Activated naive CD4-positive, alpha-beta T cell treated with anti-CD3 and anti-CD28 coated beads for 36 hours (primary cell): ENCODE data around the gene RNF215. TPM values are rescaled to one million over a fixed set of nuclear protein-coding genes. Genes with fewer than 3 reads are reported as not detected.
"Not testable (repeated sequence)": the region's sequence is repeated elsewhere in the genome, so short reads cannot be mapped to it uniquely, and the experiment has no call there.

ENCODE experiments used
- CTCF ChIA-PET: fragments of 350-600 bp; sonication (Branson Sonifier 250); formaldehyde crosslinking; loops from one replicate; lab custom pipeline; 2021; ENCODE audit warnings: antibody characterized with exemption; lab: Charles Lee
- DNase-seq: peaks from one replicate; pipeline ENCODE4 v3.0.0-alpha.2; 2020
- H3K27ac Mint-ChIP-seq: one replicate; pipeline ENCODE4 v1.8.0; 2021; ENCODE audit warnings: mild to moderate bottlenecking, mixed read lengths
- H3K27me3 Mint-ChIP-seq: one replicate; pipeline ENCODE4 v1.8.0; 2021; ENCODE audit warnings: low read depth, mixed read lengths
- H3K36me3 Mint-ChIP-seq: one replicate; pipeline ENCODE4 v1.8.0; 2021; ENCODE audit warnings: low read depth, mixed read lengths
- H3K4me1 Mint-ChIP-seq: one replicate; pipeline ENCODE4 v1.8.0; 2021; ENCODE audit warnings: low read depth, mixed read lengths
- H3K4me3 Mint-ChIP-seq: one replicate; pipeline ENCODE4 v1.8.0; 2021; ENCODE audit warnings: mild to moderate bottlenecking, moderate library complexity, mixed read lengths
- H3K9me3 Mint-ChIP-seq: one replicate; pipeline ENCODE4 v1.8.0; 2021; ENCODE audit warnings: mixed read lengths
- intact Hi-C: fragments of 100-400 bp; cut with micrococcal nuclease; formaldehyde crosslinking; loops from one replicate; pipeline ENCODE4 v1.15.1; 2023
- total RNA-seq, 2 experiments: library from RNA; stranded (reverse); gene quantifications; one replicate each; pipeline ENCODE4 v1.2.3, GENCODE V29; 2021

Gene RNF215
- total RNA-seq, 2 experiments from 2014 or later, result 2.8 to 3.9 TPM

GRCh38 chr22:30402766-30403104 is 15.5 kb upstream of the RNF215 start:
- DNase-seq, intact Hi-C loops, H3K9me3 Mint-ChIP-seq, H3K36me3 Mint-ChIP-seq, H3K27ac Mint-ChIP-seq, H3K4me3 Mint-ChIP-seq, H3K27me3 Mint-ChIP-seq: not testable (repeated sequence)
- H3K4me1 Mint-ChIP-seq, result peaks cover 17% of the 10 kb centered on the region
- CTCF ChIA-PET, result interaction anchor here (0.6 to 2.2 kb wide), 3 partner anchors 12 to 583 kb away, joined by 3 to 7 read pairs (median 5); no protein-coding TSS in a partner anchor

GRCh38 chr22:30402028-30402765 is 15.0 kb upstream of the RNF215 start:
- H3K27me3 Mint-ChIP-seq, result no peaks in the 10 kb centered on the region
- DNase-seq, result no peak
- intact Hi-C loops, result no loop called here
- CTCF ChIA-PET, result interaction anchor here (0.6 to 2.2 kb wide), 4 partner anchors 12 to 582 kb away, joined by 3 to 7 read pairs (median 4); no protein-coding TSS in a partner anchor
- H3K4me3 Mint-ChIP-seq, result no peak overlapping the region
- peaks cover 20% of the 10 kb centered on the region for H3K4me1 Mint-ChIP-seq
- H3K27ac Mint-ChIP-seq, result no peak overlapping the region
- no peaks in the 10 kb centered on the region for H3K36me3 Mint-ChIP-seq
- H3K9me3 Mint-ChIP-seq, result no peaks in the 10 kb centered on the region

- CTCF ChIA-PET, result interaction anchor here (2.2 kb wide), 1 partner anchor 10 kb away, joined by 7 read pairs; no protein-coding TSS in a partner anchor
- H3K27ac Mint-ChIP-seq, intact Hi-C loops, H3K27me3 Mint-ChIP-seq, DNase-seq, H3K4me3 Mint-ChIP-seq, H3K36me3 Mint-ChIP-seq, H3K9me3 Mint-ChIP-seq: not testable (repeated sequence)
- H3K4me1 Mint-ChIP-seq, result peaks cover 28% of the 10 kb centered on the region
Measured at GRCh38 chr22:30401024-30401423, 13.8 kb upstream of the RNF215 start.

GRCh38 chr22:30400159-30400558 is 12.9 kb upstream of the RNF215 start:
- Mint-ChIP-seq H3K27ac (no peak overlapping the region), H3K4me1 (peaks cover 32% of the 10 kb centered on the region), H3K27me3 (no peaks in the 10 kb centered on the region), H3K36me3 (no peaks in the 10 kb centered on the region), H3K4me3 (no peak overlapping the region), H3K9me3 (no peaks in the 10 kb centered on the region)
- intact Hi-C loops, result no loop called here
- DNase-seq, result no peak
- CTCF ChIA-PET, result interaction anchor here (2.6 kb wide), 1 partner anchor 112 kb away, joined by 11 read pairs; no protein-coding TSS in a partner anchor

- no peaks in the 10 kb centered on the region for H3K36me3 Mint-ChIP-seq
- peaks cover 32% of the 10 kb centered on the region for H3K4me1 Mint-ChIP-seq
- no peaks in the 10 kb centered on the region for H3K9me3 Mint-ChIP-seq
- H3K4me3 Mint-ChIP-seq, result no peak overlapping the region
- H3K27me3 Mint-ChIP-seq, result no peaks in the 10 kb centered on the region
- DNase-seq, result no peak
- intact Hi-C loops, result no loop called here
- CTCF ChIA-PET, result interaction anchor here (0.9 to 4.2 kb wide), 3 partner anchors 18 to 112 kb away, joined by 3 to 43 read pairs (median 11); partner anchors contain the start of gene MTFP1
- H3K27ac Mint-ChIP-seq, result no peak overlapping the region
Measured at GRCh38 chr22:30399718-30400117, 12.5 kb upstream of the RNF215 start.

GRCh38 chr22:30398685-30399680 is 11.8 kb upstream of the RNF215 start:
- H3K4me1 Mint-ChIP-seq, result peaks cover 32% of the 10 kb centered on the region
- H3K36me3 Mint-ChIP-seq, result no peaks in the 10 kb centered on the region
- CTCF ChIA-PET, result interaction anchor here (0.6 to 4.2 kb wide), 7 partner anchors 10 to 113 kb away, joined by 3 to 43 read pairs (median 4); partner anchors contain the start of gene MTFP1
- H3K4me3 Mint-ChIP-seq, result peak overlapping the region; percentile 39
- intact Hi-C loops, result no loop called here
- H3K9me3 Mint-ChIP-seq, result no peaks in the 10 kb centered on the region
- H3K27me3 Mint-ChIP-seq, result no peaks in the 10 kb centered on the region
- H3K27ac Mint-ChIP-seq, result no peak overlapping the region
- DNase-seq, result peak; percentile 28

GRCh38 chr22:30397656-30398635 is 10.7 kb upstream of the RNF215 start:
- no peak for DNase-seq
- H3K9me3 Mint-ChIP-seq, result no peaks in the 10 kb centered on the region
- intact Hi-C loops, result no loop called here
- no peaks in the 10 kb centered on the region for H3K36me3 Mint-ChIP-seq
- H3K27me3 Mint-ChIP-seq, result no peaks in the 10 kb centered on the region
- CTCF ChIA-PET, result interaction anchor here (1.0 to 4.2 kb wide), 10 partner anchors 8 to 194 kb away, joined by 3 to 43 read pairs (median 5); partner anchors contain the start of genes MTFP1 and PES1
- peaks cover 36% of the 10 kb centered on the region for H3K4me1 Mint-ChIP-seq
- no peak overlapping the region for H3K27ac Mint-ChIP-seq
- peak overlapping the region; percentile 87 for H3K4me3 Mint-ChIP-seq

- H3K36me3 Mint-ChIP-seq, result no peaks in the 10 kb centered on the region
- H3K9me3 Mint-ChIP-seq, result no peaks in the 10 kb centered on the region
- H3K4me1 Mint-ChIP-seq, result peaks cover 43% of the 10 kb centered on the region
- no peaks in the 10 kb centered on the region for H3K27me3 Mint-ChIP-seq
- H3K27ac Mint-ChIP-seq, result no peak within 1 kb of the TSS
- H3K4me3 Mint-ChIP-seq, result peak within 1 kb of the TSS; percentile 87
- CTCF ChIA-PET, result interaction anchor here (1.0 to 4.2 kb wide), 11 partner anchors 9 to 194 kb away, joined by 3 to 43 read pairs (median 4); partner anchors contain the start of genes CASTOR1, MTFP1 and PES1
- intact Hi-C loops, result loop anchor here (1.0 kb wide), 1 partner anchor 29 kb away; no protein-coding TSS in a partner anchor
- peak; percentile 73 for DNase-seq
Measured at GRCh38 chr22:30396871-30397655, 9.9 kb upstream of the RNF215 start, which contains the start of gene SEC14L2. Gene SEC14L2, plus strand, starts transcription at chr22:30397018. Its CDS starts 99 bp downstream, at chr22:30397117.

- no peaks in the 10 kb centered on the region for H3K36me3 Mint-ChIP-seq
- H3K4me3 Mint-ChIP-seq, result no peak overlapping the region
- DNase-seq, result no peak
- peaks cover 44% of the 10 kb centered on the region for H3K4me1 Mint-ChIP-seq
- H3K27me3 Mint-ChIP-seq, result no peaks in the 10 kb centered on the region
- CTCF ChIA-PET, result interaction anchor here (0.7 to 7.5 kb wide), 4 partner anchors 11 to 106 kb away, joined by 3 to 73 read pairs (median 12); partner anchors contain the start of gene CASTOR1
- no peaks in the 10 kb centered on the region for H3K9me3 Mint-ChIP-seq
- intact Hi-C loops, result no loop called here
- H3K27ac Mint-ChIP-seq, result no peak overlapping the region
Measured at GRCh38 chr22:30393885-30394284, 6.7 kb upstream of the RNF215 start.

- intact Hi-C loops, result no loop called here
- peaks cover 38% of the 10 kb centered on the region for H3K4me1 Mint-ChIP-seq
- H3K27ac Mint-ChIP-seq, result no peak overlapping the region
- H3K36me3 Mint-ChIP-seq, result no peaks in the 10 kb centered on the region
- H3K4me3 Mint-ChIP-seq, result no peak overlapping the region
- DNase-seq, result no peak
- no peaks in the 10 kb centered on the region for H3K9me3 Mint-ChIP-seq
- CTCF ChIA-PET, result interaction anchor here (7.5 kb wide), 1 partner anchor 93 kb away, joined by 73 read pairs; no protein-coding TSS in a partner anchor
- H3K27me3 Mint-ChIP-seq, result no peaks in the 10 kb centered on the region
Measured at GRCh38 chr22:30393322-30393680, 6.1 kb upstream of the RNF215 start.
